ENCODE measurements around the gene ARRDC2. TPM values are rescaled to one million over a fixed set of nuclear protein-coding genes. Genes with fewer than 3 reads are reported as not detected.

The ARRDC2 gene
- total and polyA plus RNA-seq, 2 of the 13 experiments (the other 11 are each of a cell fraction or from before 2014, with no cell fraction given): 2.1 to 3.4 TPM

DNA sequence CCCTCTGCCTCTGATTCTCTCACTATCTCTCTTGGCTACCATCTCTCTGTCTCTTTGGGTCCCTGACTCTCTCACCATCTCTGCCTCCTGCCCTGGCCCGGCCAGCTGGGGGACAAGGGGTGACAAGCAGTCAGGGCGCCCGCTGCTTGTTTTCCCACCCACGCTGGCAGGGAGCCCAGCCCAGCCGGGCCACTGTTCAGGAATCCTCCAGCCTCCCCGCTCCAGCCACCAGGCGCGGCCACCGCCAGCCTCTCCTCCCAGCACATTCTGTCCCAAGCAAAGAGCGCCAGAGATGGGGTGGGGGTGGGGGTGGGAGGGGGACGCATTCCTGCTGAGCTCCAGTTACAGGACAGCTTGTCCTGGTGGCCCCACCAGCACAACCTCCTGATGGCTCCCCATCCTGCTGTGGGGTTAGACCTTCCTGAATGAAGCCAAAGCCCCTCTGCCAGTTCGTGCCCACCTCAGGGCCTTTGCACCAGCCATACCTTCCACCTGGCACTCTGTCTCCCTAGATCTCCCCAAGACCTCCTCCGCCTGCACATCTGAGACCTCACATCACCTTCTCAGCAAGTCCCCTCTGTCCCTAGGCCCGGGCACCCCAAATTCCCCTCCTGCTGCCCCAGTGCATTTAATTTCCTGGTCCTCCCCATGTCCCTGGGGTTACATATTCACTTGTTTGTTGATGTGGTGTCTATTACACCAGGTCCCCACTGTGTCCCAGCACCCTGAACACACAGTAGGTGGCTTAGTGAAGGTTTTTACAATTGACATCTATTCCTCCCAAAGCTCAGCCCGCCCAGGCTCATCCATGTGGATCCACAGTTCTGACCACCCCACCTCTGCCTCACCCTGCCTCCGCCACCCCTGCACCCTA lies 12.5 kb downstream of the ARRDC2 start (continued):
- TF ChIP-seq, protein P1, sequence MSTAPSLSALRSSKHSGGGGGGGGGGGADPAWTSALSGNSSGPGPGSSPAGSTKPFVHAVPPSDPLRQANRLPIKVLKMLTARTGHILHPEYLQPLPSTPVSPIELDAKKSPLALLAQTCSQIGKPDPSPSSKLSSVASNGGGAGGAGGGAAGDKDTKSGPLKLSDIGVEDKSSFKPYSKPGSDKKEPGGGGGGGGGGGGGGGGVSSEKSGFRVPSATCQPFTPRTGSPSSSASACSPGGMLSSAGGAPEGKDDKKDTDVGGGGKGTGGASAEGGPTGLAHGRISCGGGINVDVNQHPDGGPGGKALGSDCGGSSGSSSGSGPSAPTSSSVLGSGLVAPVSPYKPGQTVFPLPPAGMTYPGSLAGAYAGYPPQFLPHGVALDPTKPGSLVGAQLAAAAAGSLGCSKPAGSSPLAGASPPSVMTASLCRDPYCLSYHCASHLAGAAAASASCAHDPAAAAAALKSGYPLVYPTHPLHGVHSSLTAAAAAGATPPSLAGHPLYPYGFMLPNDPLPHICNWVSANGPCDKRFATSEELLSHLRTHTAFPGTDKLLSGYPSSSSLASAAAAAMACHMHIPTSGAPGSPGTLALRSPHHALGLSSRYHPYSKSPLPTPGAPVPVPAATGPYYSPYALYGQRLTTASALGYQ (CRISPR knock-in tag; IDR thresholded peaks at IDR 0.05): no peak
- TF ChIP-seq, protein P2, sequence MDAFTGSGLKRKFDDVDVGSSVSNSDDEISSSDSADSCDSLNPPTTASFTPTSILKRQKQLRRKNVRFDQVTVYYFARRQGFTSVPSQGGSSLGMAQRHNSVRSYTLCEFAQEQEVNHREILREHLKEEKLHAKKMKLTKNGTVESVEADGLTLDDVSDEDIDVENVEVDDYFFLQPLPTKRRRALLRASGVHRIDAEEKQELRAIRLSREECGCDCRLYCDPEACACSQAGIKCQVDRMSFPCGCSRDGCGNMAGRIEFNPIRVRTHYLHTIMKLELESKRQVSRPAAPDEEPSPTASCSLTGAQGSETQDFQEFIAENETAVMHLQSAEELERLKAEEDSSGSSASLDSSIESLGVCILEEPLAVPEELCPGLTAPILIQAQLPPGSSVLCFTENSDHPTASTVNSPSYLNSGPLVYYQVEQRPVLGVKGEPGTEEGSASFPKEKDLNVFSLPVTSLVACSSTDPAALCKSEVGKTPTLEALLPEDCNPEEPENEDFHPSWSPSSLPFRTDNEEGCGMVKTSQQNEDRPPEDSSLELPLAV (CRISPR knock-in tag; conservative IDR thresholded peaks at IDR 0.05; ENCODE audit: low read depth): no peak
- no peak for TF ChIP-seq HMGA1 (CRISPR knock-in tag; conservative IDR thresholded peaks at IDR 0.05)
- TF ChIP-seq TBX3 (IDR thresholded peaks at IDR 0.05; ENCODE audit: borderline replicate concordance): no peak
- TF ChIP-seq ZNF350 (CRISPR knock-in tag; IDR thresholded peaks at IDR 0.05; ENCODE audit: borderline replicate concordance, low read depth): no peak
- no peak for TF ChIP-seq NR2C2 (CRISPR knock-in tag; IDR thresholded peaks at IDR 0.05; ENCODE audit: borderline replicate concordance)
- no peak for TF ChIP-seq ESRRA (CRISPR knock-in tag; IDR thresholded peaks at IDR 0.05; ENCODE audit: low read depth)
- TF ChIP-seq, protein P3, sequence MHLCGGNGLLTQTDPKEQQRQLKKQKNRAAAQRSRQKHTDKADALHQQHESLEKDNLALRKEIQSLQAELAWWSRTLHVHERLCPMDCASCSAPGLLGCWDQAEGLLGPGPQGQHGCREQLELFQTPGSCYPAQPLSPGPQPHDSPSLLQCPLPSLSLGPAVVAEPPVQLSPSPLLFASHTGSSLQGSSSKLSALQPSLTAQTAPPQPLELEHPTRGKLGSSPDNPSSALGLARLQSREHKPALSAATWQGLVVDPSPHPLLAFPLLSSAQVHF (CRISPR knock-in tag; IDR thresholded peaks at IDR 0.05): no peak
- no peak for TF ChIP-seq HNF4A (CRISPR knock-in tag; IDR thresholded peaks at IDR 0.05)
- TF ChIP-seq ZKSCAN1 (IDR thresholded peaks at IDR 0.05; ENCODE audit: low read length): peak; percentile 82
- TF ChIP-seq ZNF501 (CRISPR knock-in tag; IDR thresholded peaks at IDR 0.05): 0 out of 2 replicates have a peak, but pooled peaks have one; percentile 1
- no peak for TF ChIP-seq ZNF431 (CRISPR knock-in tag; IDR thresholded peaks at IDR 0.05; ENCODE audit: borderline replicate concordance, low read depth)
- TF ChIP-seq ZNF143 (CRISPR knock-in tag; IDR thresholded peaks at IDR 0.05): no peak
- no peak for TF ChIP-seq NFYB (CRISPR knock-in tag; IDR thresholded peaks at IDR 0.05)
- TF ChIP-seq GATAD2A (CRISPR knock-in tag; IDR thresholded peaks at IDR 0.05): 0 out of 2 replicates have a peak, but pooled peaks have one; percentile 17
- no peak for TF ChIP-seq ATF1 (CRISPR knock-in tag; IDR thresholded peaks at IDR 0.05)
- no peak for TF ChIP-seq ZNF790 (CRISPR knock-in tag; IDR thresholded peaks at IDR 0.05; ENCODE audit: borderline replicate concordance)
- TF ChIP-seq RARA (CRISPR knock-in tag; IDR thresholded peaks at IDR 0.05): 0 out of 2 replicates have a peak, but pooled peaks have one; percentile 13
- TF ChIP-seq ZNF749 (CRISPR knock-in tag; IDR thresholded peaks at IDR 0.05; ENCODE audit: borderline replicate concordance): no peak
- no peak for TF ChIP-seq ZNF451 (CRISPR knock-in tag; IDR thresholded peaks at IDR 0.05)
